Ovary (tissue), 3 donors: Measurements from ENCODE around the gene ANGPTL7.

Source experiments
- EP300 ChIP-seq: sonication (generic); formaldehyde crosslinking; IDR thresholded peaks from one replicate; pipeline ENCODE4 v1.6.1; 2017; ENCODE audit warnings: antibody characterized with exemption
- POLR2A ChIP-seq: fragments of 450-650 bp; IDR thresholded peaks from one replicate; pipeline ENCODE4 v1.6.1; 2017; ENCODE audit warnings: antibody characterized with exemption, mild to moderate bottlenecking, moderate library complexity
- TF ChIP-seq, protein P1 (sequence below), 3 donors: fragments of 450-650 bp in 2 of 3; fragments of 200-600 bp in 1 of 3; IDR thresholded peaks; one replicate each; pipeline versions ENCODE4 v1.5.1 to v1.8.0; 2016 to 2022; ENCODE audit warnings: antibody characterized with exemption in 3 of 3, mild to moderate bottlenecking in 1 of 3
- donor health status: DM: no; HTN: no; CAD: no.

DNA sequence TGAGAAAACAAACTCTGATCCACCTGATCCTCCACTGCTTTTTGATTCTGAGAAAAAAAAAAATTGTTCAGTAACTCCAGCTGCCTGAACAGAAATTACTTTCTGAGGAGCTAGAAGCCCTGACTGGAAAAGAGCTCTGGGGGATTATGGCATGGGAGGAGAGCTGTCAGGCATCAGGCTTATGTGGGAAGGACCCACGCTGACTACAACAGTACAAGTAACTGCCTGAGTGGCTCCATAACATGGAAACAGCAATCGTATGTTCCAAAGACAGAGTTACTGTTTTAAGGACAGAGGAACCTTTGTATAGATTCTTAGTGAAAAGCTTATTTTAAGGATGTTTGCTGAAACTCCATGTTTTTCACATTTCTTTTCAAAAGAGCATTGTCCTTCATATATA is 1.2 kb upstream of the ANGPTL7 start:
- no peak for TF ChIP-seq POLR2A
- TF ChIP-seq, protein P1, sequence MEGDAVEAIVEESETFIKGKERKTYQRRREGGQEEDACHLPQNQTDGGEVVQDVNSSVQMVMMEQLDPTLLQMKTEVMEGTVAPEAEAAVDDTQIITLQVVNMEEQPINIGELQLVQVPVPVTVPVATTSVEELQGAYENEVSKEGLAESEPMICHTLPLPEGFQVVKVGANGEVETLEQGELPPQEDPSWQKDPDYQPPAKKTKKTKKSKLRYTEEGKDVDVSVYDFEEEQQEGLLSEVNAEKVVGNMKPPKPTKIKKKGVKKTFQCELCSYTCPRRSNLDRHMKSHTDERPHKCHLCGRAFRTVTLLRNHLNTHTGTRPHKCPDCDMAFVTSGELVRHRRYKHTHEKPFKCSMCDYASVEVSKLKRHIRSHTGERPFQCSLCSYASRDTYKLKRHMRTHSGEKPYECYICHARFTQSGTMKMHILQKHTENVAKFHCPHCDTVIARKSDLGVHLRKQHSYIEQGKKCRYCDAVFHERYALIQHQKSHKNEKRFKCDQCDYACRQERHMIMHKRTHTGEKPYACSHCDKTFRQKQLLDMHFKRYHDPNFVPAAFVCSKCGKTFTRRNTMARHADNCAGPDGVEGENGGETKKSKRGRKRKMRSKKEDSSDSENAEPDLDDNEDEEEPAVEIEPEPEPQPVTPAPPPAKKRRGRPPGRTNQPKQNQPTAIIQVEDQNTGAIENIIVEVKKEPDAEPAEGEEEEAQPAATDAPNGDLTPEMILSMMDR (IDR thresholded peaks at IDR 0.05), result no peak
- TF ChIP-seq EP300, result no peak
